Lower leg skin (tissue), 4 donors: ENCODE data around the gene ARMH3. TPM values are rescaled to one million over a fixed set of nuclear protein-coding genes. Genes with fewer than 3 reads are reported as not detected.

Experiments used
- DNase-seq, 2 donors: peaks; one replicate each; pipeline ENCODE4 v3.0.0-alpha.2; 2019; ENCODE audit warnings: low spot score in 2 of 2
- H3K4me3 ChIP-seq: fragments of 200-600 bp; sonication (generic); 2 replicates; pipeline ENCODE4 v1.5.1; 2017; ENCODE audit warnings: mild to moderate bottlenecking, low read depth; ENCODE audit not compliant: poor library complexity, severe bottlenecking
- POLR2A ChIP-seq, 2 donors: fragments of 450-650 bp; IDR thresholded peaks; one replicate each; pipeline ENCODE4 v1.6.1; 2016 to 2017; ENCODE audit warnings: antibody characterized with exemption in 2 of 2, mild to moderate bottlenecking in 1 of 2, moderate library complexity in 1 of 2
- WGBS, 2 donors: methylation state at CpG; one replicate each; pipeline ENCODE4 v1.1.5; 2018; 5-methylcytosine and 5-hydroxymethylcytosine counted together
- intact Hi-C: fragments of 100-400 bp; cut with DNase I; formaldehyde crosslinking; loops from one replicate; pipeline ENCODE4 v1.15.0; 2023; ENCODE audit warnings: low total_unique reads
- total RNA-seq, 4 donors: library from RNA; depleted of rRNA; stranded (reverse); fragments of >200 nt; gene quantifications; one replicate each; pipeline ENCODE4 v1.1.0, GENCODE V29; 2016
- TF ChIP-seq, protein P1 (sequence below), 3 donors: fragments of 450-650 bp; IDR thresholded peaks; one replicate each; pipeline ENCODE4 v1.5.1; 2016; ENCODE audit warnings: antibody characterized with exemption in 3 of 3, mild to moderate bottlenecking in 3 of 3, moderate library complexity in 2 of 3

Gene ARMH3, protein sequence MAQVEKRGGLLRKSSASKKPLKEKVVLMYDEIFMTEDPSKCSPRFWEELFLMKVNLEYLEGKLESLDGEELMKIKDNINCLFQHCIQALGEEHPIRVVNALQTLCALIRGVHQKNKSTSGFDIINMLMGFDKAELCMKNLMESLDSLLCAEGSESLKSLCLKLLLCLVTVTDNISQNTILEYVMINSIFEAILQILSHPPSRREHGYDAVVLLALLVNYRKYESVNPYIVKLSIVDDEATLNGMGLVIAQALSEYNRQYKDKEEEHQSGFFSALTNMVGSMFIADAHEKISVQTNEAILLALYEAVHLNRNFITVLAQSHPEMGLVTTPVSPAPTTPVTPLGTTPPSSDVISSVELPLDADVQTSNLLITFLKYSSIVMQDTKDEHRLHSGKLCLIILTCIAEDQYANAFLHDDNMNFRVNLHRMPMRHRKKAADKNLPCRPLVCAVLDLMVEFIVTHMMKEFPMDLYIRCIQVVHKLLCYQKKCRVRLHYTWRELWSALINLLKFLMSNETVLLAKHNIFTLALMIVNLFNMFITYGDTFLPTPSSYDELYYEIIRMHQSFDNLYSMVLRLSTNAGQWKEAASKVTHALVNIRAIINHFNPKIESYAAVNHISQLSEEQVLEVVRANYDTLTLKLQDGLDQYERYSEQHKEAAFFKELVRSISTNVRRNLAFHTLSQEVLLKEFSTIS
- total RNA-seq: 10 to 100 TPM; 15.2 to 57.4 (median 16.9) TPM

DNA sequence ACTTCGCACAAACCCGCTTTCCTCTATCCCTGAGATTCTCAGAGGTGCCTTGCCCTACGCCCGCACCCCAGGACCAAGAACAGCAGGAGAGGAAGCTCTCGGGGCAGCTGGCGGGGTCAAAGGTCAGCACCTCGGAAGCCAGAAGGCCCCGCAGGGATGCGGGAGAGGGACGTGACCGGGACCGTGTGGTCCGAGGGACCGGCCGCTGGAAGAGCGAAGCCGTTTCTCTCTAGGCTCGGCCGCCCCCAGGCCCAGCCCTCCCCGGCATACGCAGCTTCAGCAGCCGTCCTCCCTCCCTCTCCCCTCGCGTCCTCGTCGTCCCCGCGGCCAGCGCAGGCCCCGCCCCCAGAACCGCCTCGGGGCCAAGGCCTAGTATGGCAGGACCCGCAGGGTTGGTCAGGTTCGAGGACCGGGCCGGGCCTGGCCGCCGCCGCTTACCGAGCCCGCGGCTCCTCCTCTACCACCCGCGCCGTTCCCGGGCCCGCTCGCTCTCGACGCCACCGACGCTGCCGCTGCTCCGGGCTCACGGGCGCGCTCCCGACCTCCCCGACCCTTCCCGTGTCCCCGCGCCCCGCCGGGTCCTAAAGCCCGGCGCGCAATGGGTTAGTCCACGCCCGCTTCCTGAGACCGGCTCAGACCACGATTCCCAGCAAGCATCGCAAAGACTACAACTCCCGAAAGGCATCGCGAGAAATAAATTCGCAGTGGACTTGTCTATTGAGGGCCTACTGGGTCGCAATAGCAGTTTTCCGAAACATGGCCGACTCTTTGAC, at the start of gene ARMH3:
Gene ARMH3, minus strand, starts transcription at position 527 of the 773 bp plus-strand sequence. CDS start 16,059 bp downstream, outside the sequence.
- 0 to 1% methylated on average over 31 to 38 of the region's 79 CpGs for WGBS, 2 donors
- TF ChIP-seq POLR2A (IDR thresholded peaks at IDR 0.05): no peak
- TF ChIP-seq, protein P1, sequence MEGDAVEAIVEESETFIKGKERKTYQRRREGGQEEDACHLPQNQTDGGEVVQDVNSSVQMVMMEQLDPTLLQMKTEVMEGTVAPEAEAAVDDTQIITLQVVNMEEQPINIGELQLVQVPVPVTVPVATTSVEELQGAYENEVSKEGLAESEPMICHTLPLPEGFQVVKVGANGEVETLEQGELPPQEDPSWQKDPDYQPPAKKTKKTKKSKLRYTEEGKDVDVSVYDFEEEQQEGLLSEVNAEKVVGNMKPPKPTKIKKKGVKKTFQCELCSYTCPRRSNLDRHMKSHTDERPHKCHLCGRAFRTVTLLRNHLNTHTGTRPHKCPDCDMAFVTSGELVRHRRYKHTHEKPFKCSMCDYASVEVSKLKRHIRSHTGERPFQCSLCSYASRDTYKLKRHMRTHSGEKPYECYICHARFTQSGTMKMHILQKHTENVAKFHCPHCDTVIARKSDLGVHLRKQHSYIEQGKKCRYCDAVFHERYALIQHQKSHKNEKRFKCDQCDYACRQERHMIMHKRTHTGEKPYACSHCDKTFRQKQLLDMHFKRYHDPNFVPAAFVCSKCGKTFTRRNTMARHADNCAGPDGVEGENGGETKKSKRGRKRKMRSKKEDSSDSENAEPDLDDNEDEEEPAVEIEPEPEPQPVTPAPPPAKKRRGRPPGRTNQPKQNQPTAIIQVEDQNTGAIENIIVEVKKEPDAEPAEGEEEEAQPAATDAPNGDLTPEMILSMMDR (IDR thresholded peaks at IDR 0.05): no peak
- intact Hi-C loops: no loop called here

DNA sequence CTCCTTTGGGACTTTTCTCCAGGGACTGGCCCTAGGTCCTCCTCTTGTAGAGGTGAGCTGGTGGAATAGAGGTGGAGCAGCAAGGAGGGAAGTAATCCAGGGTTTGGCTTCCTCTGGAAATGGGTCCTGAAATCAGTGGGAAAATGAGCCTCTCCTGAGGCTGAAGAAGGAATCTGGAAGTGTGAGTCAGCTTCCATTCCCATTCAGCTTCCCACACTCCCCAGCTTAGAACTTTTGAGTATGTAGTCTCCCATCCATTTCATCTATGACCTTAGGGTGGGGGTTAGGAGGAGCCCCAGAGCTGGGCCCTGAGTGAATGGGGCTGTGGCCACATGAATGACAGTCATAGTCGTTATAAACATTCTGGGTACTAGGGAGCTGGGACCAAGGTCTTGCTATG, 46.4 kb upstream of the ARMH3 start:
- H3K4me3 ChIP-seq: no peak overlapping the region
- TF ChIP-seq, protein P1 (IDR thresholded peaks at IDR 0.05): no peak
- no peak for TF ChIP-seq POLR2A (IDR thresholded peaks at IDR 0.05)
- intact Hi-C loops: no loop called here
- WGBS, 2 donors: 85 to 86% methylated on average over 1 of the region's 1 CpG
- DNase-seq: no peak

More for the DNA sequence above, at the start of gene ARMH3:
- peak; percentile 95 to 97 for DNase-seq
- H3K4me3 ChIP-seq: peak within 1 kb of the TSS; percentile 46

DNA sequence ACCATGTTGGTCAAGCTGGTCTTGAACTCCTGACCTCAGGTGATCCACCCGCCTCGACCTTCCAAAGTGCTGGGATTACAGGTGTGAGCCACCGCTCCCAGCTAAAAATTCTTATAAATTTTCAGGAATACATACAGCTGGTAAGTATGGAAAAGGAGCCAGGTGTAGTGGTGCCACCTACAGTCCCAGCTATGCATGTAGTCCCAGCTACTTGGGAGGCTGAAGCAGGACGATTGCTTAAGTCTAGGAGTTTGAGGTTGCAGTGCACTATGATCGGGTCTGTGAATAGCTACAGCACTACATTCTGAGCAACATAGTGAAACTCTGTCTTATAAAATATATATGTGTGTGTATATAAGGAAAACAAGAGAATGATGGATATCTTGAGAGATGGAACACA, 45.2 kb upstream of the ARMH3 start:
- H3K4me3 ChIP-seq: no peak overlapping the region
- WGBS, 2 donors: 84 to 92% methylated on average over 5 of the region's 5 CpGs
- DNase-seq: no peak
- no peak for TF ChIP-seq POLR2A (IDR thresholded peaks at IDR 0.05)
- TF ChIP-seq, protein P1 (IDR thresholded peaks at IDR 0.05): no peak
- intact Hi-C loops: no loop called here

DNA sequence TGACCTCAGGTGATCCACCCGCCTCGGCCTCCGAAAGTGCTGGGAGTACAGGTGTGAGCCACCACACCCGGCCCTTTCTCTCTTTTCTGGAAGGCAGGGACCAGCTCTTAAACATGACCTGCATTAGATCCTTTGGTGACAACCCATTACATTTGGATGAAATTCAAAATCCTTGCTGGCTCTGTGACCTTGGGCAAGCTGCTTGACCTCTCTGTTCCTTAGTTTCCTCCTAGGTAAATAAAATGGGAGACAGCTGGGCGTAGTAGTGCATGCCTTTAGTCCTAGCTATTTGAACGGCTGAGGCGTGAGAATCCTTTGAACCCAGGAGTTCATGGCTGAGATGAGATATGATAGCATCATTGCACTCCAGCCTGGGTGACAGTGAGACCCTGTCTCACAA, 40.5 kb upstream of the ARMH3 start:
- intact Hi-C loops: no loop called here
- 96 to 99% methylated on average over 7 of the region's 7 CpGs for WGBS, 2 donors
- no peak overlapping the region for H3K4me3 ChIP-seq
- TF ChIP-seq, protein P1 (IDR thresholded peaks at IDR 0.05): no peak
- no peak for TF ChIP-seq POLR2A (IDR thresholded peaks at IDR 0.05)
- no peak for DNase-seq

DNA sequence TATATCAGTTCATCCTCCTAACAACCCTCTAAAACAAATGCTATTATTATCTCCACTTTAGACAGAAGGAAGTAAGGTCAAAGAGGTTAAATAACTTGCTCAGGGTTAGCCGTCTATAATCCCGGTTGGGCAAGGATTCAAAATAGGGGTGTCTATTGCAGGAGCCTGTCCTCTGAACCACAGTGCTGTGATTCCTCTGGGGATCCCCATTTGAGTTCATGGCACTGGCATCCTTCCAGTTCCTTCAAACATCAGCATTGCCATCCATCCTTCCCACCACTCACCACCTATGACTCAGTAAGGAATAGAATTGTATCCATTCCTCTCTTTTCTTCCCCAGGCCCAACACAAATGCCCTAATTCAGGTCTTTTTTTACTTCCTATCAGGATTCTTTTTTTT, 34.8 kb upstream of the ARMH3 start:
- no peak overlapping the region for H3K4me3 ChIP-seq
- intact Hi-C loops: no loop called here
- 62 to 65% methylated on average over 2 of the region's 2 CpGs for WGBS, 2 donors
- no peak for TF ChIP-seq POLR2A (IDR thresholded peaks at IDR 0.05)
- TF ChIP-seq, protein P1 (IDR thresholded peaks at IDR 0.05): no peak
- DNase-seq: no peak
